Midbrain (tissue), 1 donor: ENCODE measurements around the gene BEGAIN.

ENCODE experiments used
- DNase-seq: peaks from one replicate; lab custom pipeline; 2025; lab: John Stamatoyannopoulos, UW

BEGAIN gene

DNA sequence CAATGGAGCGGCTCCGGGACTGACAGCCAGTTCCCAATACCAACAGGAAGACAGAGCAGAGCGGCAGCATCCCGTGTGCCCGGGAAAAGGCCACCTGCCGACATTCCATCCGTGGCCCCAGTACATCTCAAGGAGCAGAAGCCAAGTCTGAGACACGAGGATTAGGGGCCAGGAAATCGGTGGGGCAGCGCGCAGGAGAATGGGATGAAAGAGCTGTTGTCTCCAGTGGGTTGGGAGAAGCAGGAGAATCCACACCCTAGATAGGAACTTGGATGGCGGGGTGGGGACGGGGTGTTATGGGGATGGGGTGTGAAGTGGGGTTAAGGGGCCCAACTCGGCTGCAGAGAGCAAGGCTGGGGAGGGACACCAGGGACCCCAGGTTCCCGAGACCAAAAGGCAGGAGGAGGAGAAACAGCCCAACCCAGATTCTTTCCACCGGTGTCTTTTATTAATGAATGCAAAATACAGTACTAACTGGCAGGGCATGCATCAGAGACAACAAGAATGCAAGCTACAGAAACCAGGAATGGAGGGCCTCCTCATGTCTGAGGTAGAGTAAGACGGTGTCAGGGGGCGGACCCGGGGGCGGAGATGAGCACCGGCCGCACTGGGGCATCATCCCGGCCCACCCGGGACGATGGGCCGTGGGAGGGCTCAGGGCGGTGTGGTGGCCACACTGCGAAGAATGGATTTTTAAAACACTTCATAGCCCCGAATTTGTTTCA is 50.3 kb downstream of the BEGAIN start:
- DNase-seq: no peak

DNA sequence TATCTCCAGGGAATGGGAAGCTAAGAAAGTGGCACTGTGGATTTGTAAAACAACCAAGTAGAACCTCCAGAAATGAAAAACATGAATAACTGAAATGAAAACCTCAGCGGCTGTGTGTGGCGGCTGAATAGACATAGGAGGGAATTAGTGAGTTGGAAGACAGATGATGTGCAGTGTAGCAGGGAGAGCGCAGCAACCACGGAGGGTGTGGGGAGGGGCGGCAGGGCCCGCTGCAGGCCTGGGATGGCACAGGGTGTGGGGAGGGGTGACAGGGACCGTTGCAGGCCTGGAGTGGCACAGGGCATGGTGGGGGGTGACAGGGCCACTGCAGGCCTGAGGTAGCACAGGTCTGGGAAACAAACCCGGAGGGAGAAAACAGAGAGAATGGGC is 51.1 kb downstream of the BEGAIN start:
- no peak for DNase-seq

DNA sequence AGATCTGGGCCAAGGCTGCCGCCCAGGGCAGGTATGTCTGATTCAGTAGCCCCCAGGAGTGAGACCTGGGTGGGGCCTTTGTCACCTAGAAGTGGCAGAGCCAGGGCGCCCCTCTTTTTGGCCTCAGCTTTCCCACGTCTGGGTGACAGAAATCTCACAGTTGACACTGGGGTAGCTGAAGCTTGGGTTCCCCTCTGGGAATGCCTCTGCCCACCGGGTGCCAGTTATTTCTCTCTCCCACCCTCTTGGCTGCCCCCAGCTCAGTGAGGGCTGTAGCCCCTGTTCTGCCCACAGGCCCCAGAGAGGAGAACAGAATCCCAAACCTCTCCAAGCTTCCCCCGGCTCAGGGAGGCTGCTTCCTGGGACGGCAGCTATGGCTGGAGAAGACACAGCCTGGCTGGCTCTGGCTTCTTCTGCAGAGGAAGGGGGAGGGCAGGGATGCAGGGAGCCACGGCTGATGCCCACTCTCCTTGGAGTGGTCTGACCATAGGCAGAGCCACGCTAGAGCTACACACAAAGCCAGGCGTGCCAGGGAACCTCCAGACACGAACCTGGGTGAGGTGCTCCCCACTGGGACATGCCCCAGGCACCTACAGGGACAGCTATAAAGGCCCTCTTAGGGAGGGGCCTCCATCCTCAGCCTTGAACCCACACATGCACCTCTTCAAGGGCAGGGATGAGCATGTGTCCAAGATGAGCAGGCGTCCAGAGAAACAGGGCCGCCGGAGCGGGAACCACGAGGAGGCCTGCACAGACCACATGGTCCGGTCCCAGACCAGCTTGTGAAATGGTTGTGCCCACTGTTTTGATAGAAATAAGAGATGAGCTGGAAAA is 51.7 kb downstream of the BEGAIN start:
- no peak for DNase-seq

DNA sequence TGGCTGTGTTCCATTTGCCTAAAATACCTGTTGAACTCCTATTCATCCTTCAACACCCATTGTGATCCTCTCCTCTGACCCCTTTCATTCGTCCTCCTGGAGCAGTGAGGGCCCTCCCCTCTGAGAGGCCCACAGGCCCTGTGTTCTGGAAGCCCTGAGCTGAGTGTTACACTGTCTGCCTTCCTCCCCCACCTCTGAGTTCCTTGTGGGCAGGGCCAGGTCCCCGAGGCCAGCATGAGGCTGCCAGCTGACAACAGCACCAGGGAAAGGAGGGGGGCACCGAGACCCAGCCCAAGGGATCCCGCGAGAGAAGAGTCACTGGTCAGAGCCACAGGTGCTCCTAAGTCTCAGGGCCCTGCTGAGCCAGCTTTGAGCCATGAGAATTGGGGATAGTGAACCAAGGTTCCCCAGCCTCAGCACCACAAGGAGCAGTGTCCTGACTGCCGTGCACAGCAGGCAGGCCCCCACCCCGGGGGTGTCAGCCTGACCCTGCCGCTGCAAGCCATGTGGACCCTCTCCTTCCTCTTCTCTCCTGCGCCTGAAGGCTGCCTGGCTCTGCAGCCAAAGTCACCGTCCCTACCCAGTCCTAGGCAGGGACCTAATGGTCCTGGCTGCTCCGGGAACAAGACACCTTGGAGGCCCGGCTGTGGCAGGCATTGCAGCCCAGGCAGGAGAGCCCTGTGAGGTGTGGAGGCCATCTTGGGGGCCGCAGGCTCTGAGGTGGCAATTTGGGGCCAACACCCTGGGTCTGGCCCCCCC is 52.5 kb downstream of the BEGAIN start:
- no peak for DNase-seq

DNA sequence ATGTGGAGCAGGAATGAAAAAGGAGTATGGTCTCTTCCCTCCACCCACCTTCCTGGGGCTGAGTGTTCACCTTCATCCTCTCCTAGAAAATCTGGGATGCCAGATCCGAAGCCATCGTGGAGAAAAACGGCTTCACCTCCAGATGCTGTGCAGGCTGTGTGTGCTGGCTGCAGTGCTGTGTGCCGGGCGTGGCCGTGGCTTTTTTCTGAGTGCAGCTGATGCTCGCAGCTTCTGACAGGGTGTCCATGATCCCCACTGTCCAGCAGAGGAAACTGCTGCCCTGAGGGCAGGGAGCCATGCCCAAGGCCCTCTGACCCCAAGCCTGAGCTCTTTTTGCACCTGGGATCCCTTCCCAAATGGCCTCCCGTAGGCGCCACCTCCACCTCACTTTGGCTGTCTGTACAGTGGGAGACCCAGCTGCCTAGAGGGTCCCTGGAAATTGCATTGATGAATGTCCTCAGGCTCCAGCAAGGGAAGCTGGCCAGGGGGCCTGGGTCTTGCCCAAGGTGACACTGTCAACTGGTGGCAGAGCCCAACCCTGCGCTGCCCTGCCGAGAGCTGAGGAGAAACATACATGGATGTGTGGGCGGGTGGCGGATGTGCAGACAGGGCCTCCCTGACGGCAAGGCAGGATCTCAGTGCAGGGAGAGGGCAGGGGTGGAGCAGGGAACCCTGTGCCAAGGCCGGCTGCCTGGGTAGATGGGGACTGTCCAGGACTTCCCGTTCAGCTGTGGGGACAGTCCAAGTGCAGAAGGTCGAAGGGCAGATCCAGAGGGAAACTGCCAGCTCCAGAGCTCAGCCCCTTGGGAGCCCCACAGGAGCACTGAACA is 53.3 kb downstream of the BEGAIN start:
- no peak for DNase-seq

DNA sequence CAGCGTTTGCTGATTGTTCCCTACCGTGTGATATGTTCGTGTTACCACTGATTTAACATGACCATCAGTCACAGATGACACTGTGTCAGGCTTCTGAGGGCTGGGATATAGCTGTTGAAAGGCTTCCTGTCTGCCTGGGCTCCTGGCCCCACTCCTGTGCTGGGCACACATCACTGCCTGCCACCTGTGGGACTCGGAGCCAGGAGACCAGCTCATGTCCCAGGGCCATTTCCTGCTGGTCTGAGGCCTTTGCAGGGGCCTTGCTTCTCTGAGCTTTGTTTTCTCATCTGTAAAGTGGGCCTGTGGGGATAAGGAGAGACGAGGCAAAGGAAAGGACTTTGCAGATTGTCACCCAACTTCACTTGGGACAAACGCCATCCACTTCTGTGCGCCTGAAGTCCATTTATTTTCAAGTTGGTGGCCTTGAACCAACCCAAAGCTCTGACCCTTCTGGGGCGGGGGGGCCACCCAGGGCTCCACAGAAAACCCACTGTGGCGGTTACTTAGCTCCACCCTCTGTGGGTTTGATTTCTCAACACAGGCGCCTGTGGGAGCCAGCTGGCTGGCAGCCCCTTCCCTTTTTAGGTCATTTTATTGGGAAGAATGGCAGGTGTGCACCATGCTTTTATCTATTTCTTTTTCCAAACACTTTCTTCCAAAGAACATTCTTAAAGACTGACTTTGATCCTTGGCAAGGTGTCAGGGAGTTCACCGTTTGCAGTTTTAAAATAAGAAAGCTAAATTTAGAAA is 54.1 kb downstream of the BEGAIN start:
- no peak for DNase-seq

DNA sequence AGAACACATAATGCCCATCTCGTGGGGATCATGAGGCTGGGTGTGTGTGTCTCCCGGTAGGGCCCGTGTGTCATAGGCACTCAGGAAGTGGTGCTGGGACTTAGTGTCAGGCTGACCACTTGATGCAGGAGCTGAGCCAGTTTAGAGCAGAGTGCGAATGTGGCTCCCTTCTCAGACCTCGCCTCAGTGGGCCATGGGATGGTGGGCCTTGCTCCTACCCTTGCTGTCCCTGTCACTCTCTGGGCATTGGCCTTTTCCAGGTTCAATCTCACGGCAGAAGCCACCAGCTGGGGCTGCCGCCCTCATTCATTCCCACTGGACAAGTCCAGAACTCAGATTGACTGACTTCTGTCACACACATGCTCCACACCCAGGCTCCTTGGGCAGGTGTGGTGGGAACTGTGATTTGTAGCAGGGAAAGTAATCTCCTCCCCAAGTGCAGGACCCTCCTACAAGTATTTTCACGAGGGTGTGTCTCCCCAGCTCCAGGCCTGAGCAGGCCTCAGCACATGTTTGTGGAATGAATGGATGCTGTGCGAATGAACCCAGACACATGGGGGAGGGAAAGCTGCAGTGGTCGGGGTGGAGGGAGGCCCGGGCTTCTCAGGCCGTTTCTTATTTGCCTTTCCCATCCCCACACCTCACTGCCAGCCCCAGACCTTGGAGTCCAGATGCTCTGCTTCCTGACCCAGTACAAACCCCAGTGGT is 54.9 kb downstream of the BEGAIN start:
- DNase-seq: no peak

DNA sequence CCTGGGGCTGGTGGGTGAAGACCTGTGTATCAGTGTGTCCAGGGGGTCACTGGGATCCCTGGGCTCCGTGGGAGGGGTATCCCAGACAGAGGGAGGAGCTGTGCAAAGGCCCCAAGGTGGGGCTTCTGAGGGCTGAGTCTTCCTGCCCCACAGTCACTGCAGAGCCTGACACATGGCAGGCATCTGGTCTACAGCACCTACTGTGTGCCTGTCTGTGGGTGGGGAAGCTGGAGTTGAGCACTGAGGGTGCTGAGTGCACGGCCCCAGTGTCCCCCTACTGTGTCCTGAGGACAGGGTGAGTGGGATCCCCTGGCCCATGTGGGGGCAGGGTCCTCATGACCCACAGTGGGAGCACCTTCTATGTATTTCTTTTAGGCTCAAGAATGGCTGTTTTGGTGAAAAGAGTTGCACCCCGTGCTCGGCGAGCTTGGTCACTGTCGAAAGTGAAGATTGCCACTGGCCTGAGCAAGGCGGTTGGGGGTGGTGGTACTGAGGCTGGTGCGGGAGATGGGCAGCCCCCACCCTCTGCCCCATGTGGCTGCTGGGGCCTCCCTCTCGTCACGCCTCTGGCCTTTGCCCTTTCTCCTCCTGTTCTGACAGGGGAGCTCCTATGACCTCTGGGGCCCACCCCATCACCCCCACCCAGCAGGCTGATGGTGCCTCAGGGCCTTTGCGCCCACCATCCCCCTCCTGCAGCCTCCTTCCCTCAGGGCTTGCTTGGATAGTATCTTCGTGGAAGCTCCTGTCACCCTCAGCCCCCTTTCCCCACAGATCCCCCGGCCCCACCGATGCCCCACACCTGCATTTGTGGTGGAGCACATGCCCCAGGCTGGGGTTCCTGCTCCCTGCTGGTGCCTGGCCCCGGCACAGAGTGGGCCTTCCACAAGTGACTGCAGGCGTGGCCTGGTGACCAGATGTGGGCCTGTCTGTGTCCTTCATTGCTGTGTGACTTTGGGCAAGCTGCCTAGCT is 55.8 kb downstream of the BEGAIN start:
- no peak for DNase-seq

DNA sequence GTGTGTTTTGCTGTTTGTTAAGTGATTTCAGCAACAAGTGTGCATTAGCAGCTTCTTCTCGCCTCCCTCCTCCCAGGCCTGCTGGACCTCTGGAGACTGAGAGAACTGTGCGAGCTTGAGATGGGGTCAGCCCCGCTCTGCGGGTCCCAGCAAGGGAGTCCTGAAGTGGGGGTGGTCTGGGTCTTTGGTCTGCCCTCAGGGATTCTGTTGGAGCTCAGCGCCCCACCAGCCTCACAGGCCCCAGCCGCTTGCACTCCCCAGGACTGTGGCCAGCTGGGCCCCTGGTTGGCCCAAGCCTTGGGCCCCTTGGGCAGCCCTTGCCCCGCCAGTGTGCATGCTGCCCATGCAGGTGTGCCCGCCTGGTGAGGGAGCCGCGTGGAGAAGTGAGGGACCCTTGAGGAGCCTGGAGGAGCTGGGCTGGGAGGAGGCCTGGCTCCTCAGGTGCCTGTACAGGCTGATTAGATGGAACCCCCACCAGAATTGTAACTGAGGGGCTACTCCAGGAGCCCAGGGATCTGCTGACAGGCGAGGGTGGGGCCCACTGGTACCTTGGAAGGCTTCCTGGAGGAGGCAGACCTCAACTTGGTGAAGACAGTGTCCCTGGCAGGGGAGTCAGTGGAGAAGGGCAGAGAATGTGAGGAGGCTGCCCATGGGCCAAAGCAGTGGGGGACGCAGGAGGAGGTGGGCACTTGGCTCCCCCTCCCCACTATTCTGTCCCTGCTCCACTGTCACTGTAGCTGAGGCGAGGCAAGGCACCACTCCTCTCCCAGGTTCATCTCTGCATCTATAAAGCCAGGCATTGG is 56.7 kb downstream of the BEGAIN start:
- DNase-seq: no peak

DNA sequence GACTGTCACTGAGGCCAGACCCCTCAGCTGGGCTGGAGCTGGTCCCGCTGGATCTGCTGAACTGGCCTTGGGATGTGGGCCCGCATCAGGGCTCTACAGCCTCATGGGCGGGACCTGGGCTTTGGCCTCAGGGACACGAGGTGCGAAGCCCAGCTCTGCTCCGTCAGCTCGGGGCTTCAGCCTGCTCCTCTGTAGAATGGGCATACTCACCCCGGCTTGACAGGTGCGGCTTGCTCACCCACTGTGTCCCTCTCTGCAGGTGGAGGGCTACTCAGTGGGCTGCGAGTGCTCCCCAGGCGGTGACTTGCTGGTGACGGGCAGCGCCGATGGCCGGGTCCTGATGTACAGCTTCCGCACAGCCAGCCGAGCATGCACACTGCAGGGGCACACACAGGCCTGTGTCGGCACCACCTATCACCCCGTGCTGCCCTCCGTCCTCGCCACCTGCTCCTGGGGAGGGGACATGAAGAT is 57.6 kb downstream of the BEGAIN start:
- DNase-seq: no peak

DNA sequence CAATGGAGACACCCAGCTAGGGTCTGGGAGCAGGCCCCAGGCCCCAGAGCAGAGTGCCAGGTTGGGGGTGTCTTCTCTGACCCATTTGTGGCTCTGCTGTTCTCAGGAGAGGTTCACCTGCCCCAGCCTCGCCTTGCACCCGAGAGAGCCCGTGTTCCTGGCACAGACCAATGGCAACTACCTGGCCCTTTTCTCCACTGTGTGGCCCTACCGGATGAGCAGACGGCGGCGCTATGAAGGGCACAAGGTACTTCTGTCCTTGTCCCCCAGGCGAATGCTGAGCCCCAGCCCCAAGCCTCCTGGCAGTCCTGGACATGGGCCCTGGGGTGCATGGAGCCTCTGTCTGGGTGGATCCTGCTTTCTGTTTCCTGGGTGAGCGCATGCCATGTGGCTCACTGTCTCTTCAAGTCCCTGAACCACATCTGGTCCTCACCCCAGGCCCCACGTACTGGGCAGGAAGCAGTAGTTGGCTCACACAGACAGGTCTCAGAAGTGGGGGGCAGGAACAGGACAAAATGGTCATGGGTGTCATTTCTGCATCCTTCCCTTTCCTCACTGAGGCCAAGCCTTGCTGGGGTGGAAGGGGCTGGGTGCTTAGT is 58.2 kb downstream of the BEGAIN start:
- no peak for DNase-seq

DNA sequence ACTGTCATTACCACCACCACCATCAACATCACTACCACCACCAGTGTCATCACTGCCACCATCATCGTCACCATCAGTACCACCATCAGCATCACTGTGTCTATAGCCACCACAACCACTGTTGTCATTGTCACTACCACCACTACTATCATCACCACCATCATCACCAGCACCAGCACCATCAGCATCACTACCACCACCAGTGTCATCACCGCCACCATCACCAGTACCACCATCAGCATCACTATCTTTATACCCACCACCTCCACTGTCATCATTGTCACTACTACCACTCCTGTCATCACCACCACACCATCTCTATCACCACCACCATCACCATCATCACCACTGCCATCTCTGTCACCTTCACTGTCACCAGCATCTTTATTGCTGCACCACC is 60.6 kb downstream of the BEGAIN start:
- no peak for DNase-seq

DNA sequence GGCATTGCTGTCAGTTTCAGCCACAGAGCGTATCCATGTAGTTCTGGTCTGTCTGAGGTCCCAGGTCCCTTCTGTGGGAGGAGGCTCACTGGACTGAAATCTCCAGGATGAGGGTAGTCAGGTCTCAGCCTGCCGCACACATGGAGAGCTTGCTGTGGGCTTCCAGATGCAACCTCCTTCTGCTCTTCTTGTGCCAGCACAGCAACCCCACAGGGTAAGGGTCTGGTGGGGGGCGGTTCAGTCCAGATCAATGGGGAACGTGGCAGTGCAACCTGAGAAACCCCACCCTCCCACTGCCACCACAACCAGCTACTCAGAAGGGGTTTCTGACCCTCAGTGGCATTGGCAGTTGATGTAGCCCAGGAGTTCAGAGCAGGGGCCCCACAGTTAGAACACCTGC is 61.2 kb downstream of the BEGAIN start:
- DNase-seq: no peak

DNA sequence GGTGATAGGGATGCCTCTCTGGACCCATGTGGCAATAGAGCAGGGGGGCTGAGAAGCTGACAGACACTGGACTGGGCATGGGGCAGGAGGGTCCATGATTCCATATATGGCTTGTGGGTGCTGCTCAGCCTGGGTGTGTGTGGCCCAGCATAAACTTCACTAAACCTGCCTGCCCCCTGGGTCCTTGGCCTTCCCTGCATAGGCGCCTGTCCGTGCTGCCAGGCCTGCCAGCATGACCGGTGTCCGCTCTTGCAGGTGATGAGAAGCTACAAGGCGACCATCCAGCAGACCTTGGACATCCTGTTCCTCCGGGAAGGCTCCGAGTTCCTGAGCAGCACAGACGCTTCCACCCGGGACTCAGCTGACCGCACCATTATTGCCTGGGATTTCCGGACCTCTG is 61.6 kb downstream of the BEGAIN start:
- DNase-seq: no peak

DNA sequence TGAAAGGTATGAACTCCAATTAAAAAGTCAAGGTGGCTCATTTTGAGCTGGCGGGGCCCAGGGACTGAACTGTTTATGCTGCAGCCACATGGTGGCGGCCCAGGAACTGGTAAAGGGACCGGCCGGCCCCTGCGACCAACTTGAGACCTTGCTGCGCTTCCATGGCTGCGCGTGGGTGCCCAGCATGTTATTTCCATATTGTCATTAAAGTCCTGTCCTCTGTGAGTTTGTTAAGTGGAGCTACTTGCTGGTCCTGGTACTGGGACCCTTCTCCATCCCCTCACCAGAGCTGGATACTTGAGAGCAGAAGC is 62.3 kb downstream of the BEGAIN start:
- peak; percentile 3 for DNase-seq

DNA sequence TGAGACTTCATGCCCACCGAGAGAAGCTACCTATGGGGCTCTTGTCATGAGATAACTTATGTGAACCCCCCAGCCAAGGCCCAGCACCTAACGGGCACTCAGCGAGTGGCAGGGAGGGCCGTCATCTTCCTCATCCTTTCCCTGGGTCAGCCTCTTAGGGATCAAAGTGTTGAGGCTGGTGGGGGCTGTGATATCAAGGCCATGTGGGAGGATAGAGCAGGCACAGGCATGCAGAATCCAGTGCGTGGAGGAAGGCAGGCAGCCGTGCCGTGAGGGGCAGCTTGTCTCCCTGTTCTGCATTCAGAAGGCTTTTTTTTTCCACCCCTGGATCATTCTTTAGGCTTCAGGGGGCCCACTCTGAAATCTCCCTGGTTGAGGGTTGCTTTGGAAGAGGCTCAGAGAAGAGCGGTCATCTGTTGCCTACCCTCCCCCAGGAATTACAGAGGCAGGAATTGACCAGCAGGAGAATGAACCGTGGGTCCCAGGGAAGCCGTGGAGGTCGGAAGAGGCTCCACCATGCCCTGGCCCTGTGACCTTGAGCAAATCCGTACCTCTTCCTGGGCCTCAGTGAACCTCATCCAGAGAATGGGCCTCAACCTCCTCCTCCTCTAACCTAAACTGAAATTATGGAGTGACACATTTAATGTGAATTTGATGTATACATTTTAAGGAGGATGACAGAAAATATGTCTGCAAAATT is 62.8 kb downstream of the BEGAIN start:
- DNase-seq: no peak

DNA sequence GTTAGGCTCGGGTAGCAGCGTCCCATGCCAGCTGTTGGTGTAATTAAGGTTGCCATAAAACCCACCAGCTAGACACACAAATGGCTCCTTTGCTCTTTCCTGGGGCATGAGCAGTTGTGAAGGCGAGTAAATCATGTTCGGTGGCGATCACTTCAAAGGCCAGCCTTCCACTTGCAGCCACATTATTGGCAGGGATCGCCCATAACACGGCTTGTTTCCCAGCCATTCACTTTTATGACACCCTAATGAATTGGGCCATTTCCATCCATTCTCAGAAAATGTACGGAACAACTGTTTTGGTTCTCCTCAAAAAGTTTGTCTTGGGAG is 63.4 kb downstream of the BEGAIN start:
- DNase-seq: no peak
